GM18867 (cell line): ENCODE results near the gene PDZK1.
"Not testable (repeated sequence)": the region's sequence is repeated elsewhere in the genome, so short reads cannot be mapped to it uniquely, and the experiment has no call there.

Experiments
- ATAC-seq: cut with Tn5 transposase; IDR thresholded peaks from one replicate; pipeline ENCODE4 v1.9.1; 2021; ENCODE audit warnings: mild to moderate bottlenecking, moderate library complexity; ENCODE audit not compliant: unreplicated experiment

Gene PDZK1

GRCh38 chr1:145707183-145707867 lies at the start of gene PDZK1:
PDZK1 (minus strand) TSS chr1:145707368; CDS start chr1:145688021, 19,347 bp downstream.
- no peak for ATAC-seq

GRCh38 chr1:145751491-145752037 lies 44.4 kb upstream of the PDZK1 start:
- ATAC-seq: no peak

GRCh38 chr1:145750426-145750825 lies 43.3 kb upstream of the PDZK1 start:
- no peak for ATAC-seq

- no peak for ATAC-seq
Measured at GRCh38 chr1:145747398-145748247, 40.5 kb upstream of the PDZK1 start.

- ATAC-seq: no peak
Measured at GRCh38 chr1:145740269-145740668, 33.1 kb upstream of the PDZK1 start.

- no peak for ATAC-seq
Measured at GRCh38 chr1:145736191-145736590, 29.0 kb upstream of the PDZK1 start.

- ATAC-seq: no peak
Measured at GRCh38 chr1:145730900-145731299, 23.7 kb upstream of the PDZK1 start.

- no peak for ATAC-seq
Measured at GRCh38 chr1:145730467-145730866, 23.3 kb upstream of the PDZK1 start.

GRCh38 chr1:145729666-145730436 lies 22.7 kb upstream of the PDZK1 start:
- ATAC-seq: no peak

GRCh38 chr1:145729196-145729595 lies 22.0 kb upstream of the PDZK1 start:
- no peak for ATAC-seq

GRCh38 chr1:145726193-145726592 lies 19.0 kb upstream of the PDZK1 start:
- not testable (repeated sequence) for ATAC-seq

- peak; percentile 77 for ATAC-seq
Measured at GRCh38 chr1:145720878-145721671, 13.9 kb upstream of the PDZK1 start.

GRCh38 chr1:145720556-145720877 lies 13.3 kb upstream of the PDZK1 start:
- no peak for ATAC-seq

GRCh38 chr1:145719230-145720079 lies 12.3 kb upstream of the PDZK1 start, which contains the start of gene CD160:
CD160 (plus strand) TSS chr1:145719499; CDS start chr1:145728328, 8,829 bp downstream.
- peak; percentile 66 for ATAC-seq

- not testable (repeated sequence) for ATAC-seq
Measured at GRCh38 chr1:145718465-145718864, 11.3 kb upstream of the PDZK1 start.

- ATAC-seq: no peak
Measured at GRCh38 chr1:145717833-145718232, 10.7 kb upstream of the PDZK1 start.

- no peak for ATAC-seq
Measured at GRCh38 chr1:145716641-145717345, 9.6 kb upstream of the PDZK1 start.

- no peak for ATAC-seq
Measured at GRCh38 chr1:145714524-145715111, 7.5 kb upstream of the PDZK1 start.
